Mucosa of stomach (tissue), 1 donor: ENCODE measurements around the gene RTTN.
"Not testable (repeated sequence)": the region's sequence is repeated elsewhere in the genome, so short reads cannot be mapped to it uniquely, and the experiment has no call there.

ENCODE experiments used
- H3K27me3 ChIP-seq: one replicate; pipeline ENCODE4 v1.7.0; 2013; ENCODE audit warnings: mild to moderate bottlenecking, low read length; ENCODE audit not compliant: control insufficient read depth, insufficient read depth
- H3K36me3 ChIP-seq: one replicate; pipeline ENCODE4 v1.7.0; 2013; ENCODE audit warnings: low read length; ENCODE audit not compliant: control insufficient read depth, insufficient read depth
- H3K4me1 ChIP-seq: one replicate; pipeline ENCODE4 v1.7.0; 2013; ENCODE audit warnings: mild to moderate bottlenecking, low read length; ENCODE audit not compliant: control insufficient read depth, insufficient read depth
- H3K4me3 ChIP-seq: one replicate; pipeline ENCODE4 v1.7.0; 2013; ENCODE audit warnings: low read length
- H3K9ac ChIP-seq: one replicate; pipeline ENCODE4 v1.7.0; 2013; ENCODE audit warnings: mild to moderate bottlenecking, low read length, moderate library complexity
- H3K9me3 ChIP-seq: one replicate; pipeline ENCODE4 v1.7.0; 2013; ENCODE audit warnings: mild to moderate bottlenecking, low read length, moderate library complexity; ENCODE audit not compliant: control insufficient read depth
- donor health status: Pancreatic carcinoma.

Gene RTTN

DNA sequence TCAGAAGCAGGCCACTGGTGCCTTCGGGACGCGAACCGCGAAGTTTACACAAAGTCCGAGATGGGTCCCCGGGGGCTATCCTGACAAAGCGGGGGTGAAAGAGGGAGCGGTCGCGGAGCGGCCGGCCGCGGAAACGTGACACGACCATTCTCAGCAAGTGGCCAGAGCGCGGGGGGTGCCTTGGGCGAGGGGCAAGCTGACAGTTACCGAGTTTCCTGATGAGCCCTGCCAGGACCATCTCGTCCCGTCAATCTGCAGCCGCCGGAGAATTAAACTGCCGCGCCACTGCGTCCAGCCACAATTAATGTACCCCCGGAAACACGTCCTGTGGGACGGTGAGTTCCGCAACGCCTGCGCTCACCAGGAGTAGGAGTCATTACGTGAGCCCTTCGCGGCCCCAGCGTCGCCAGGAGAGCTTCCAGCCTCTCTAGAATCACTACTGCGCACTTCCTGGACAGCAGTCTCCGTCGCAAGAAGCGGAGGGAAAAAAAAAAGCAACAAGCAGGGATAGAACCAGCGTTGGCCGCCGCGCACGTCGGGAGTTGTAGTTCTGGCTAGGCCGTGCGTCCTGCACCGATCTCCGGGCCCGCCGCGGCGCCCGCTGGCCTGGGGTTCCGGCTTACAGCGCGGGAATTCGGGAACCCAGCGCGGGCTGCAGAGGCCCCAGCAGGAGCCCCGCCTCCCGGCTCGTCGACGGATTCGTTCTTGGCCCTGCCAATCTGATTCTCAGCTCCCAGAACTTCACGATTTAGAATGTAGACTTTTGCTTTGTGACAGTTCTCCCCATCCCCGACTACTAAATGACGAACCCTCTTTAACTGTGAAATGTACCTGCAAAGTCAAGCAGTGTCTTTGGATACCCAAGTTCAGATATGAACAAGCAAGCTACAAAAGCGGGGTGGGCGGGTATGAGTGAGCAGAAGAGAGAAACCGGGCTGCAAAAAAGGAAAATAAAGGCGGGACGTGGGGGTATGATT, at the start of gene RTTN:
Gene RTTN, minus strand, starts transcription at position 267 of the 977 bp plus-strand sequence. Its CDS starts 29 bp downstream, at position 238.
- peak within 1 kb of the TSS; percentile 86 for H3K9ac ChIP-seq
- peak within 1 kb of the TSS; percentile 96 for H3K4me3 ChIP-seq
- H3K27me3 ChIP-seq: no peaks in the 10 kb centered on the region
- no peaks in the 10 kb centered on the region for H3K36me3 ChIP-seq
- H3K9me3 ChIP-seq: no peaks in the 10 kb centered on the region
- H3K4me1 ChIP-seq: no peaks in the 10 kb centered on the region

- Histone ChIP-seq H3K36me3 (no peaks in the 10 kb centered on the region), H3K4me1 (no peaks in the 10 kb centered on the region), H3K9ac (no peak overlapping the region), H3K9me3 (no peaks in the 10 kb centered on the region), H3K27me3 (no peaks in the 10 kb centered on the region), H3K4me3 (no peak overlapping the region)
Observed at GRCh38 chr18:70250781-70251180, 45.3 kb upstream of the RTTN start.

DNA sequence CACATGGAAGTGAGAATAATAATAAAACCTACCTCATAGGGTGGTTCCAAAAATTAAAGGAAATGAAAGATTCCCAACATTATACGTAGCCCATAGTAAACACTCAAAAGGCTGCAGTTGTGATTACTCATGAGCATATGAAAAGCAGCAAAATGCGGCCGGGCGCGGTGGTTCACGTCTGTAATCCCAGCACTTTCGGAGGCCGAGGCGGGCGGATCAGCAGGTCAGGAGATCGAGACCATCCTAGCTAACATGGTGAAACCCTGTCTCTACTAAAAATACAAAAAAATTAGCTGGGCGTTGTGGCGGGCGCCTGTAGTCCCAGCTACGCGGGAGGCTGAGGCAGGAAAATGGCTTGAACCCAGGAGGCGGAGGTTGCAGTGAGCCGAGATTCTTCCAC, 44.4 kb upstream of the RTTN start:
- H3K27me3 ChIP-seq, H3K9me3 ChIP-seq, H3K4me1 ChIP-seq: not testable (repeated sequence)

DNA sequence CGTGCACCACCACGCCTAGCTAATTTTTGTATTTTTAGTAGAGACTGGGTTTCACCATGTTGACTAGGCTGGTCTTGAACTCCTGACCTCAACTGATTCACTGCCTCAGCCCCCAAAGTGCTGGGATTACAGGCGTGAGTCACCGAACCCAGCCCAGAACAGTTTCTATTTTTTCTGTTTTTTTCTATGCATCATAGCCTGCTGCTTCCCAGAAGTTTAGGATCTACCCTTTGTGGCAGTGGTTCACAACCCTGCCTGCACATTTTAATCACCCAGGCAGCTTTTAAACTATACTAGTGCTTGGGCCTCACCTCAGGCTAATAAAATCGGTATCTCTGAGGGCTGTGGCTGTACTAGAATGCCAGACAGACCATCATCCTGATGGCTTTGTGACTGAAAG, 43.6 kb upstream of the RTTN start:
- Histone ChIP-seq H3K4me1 (no peaks in the 10 kb centered on the region), H3K4me3 (no peak overlapping the region), H3K36me3 (no peaks in the 10 kb centered on the region), H3K27me3 (no peaks in the 10 kb centered on the region), H3K9ac (no peak overlapping the region), H3K9me3 (no peaks in the 10 kb centered on the region)

More for the DNA sequence above, 44.4 kb upstream of the RTTN start:
- not testable (repeated sequence) for H3K36me3 ChIP-seq, H3K4me3 ChIP-seq, H3K9ac ChIP-seq

- Histone ChIP-seq H3K9me3 (no peaks in the 10 kb centered on the region), H3K9ac (no peak overlapping the region), H3K27me3 (no peaks in the 10 kb centered on the region), H3K36me3 (no peaks in the 10 kb centered on the region), H3K4me3 (no peak overlapping the region), H3K4me1 (no peaks in the 10 kb centered on the region)
Observed at GRCh38 chr18:70246061-70246466, 40.6 kb upstream of the RTTN start.

- peak overlapping the region; percentile 45 for H3K9ac ChIP-seq
- no peaks in the 10 kb centered on the region for H3K4me1 ChIP-seq
- H3K4me3 ChIP-seq: no peak overlapping the region
- no peaks in the 10 kb centered on the region for H3K27me3 ChIP-seq
- no peaks in the 10 kb centered on the region for H3K9me3 ChIP-seq
- no peaks in the 10 kb centered on the region for H3K36me3 ChIP-seq
Observed at GRCh38 chr18:70243131-70243929, 37.8 kb upstream of the RTTN start.

GRCh38 chr18:70236921-70237320, 31.4 kb upstream of the RTTN start:
- H3K36me3 ChIP-seq, H3K4me3 ChIP-seq, H3K9ac ChIP-seq, H3K9me3 ChIP-seq, H3K4me1 ChIP-seq, H3K27me3 ChIP-seq: not testable (repeated sequence)

GRCh38 chr18:70235478-70235877, 30.0 kb upstream of the RTTN start:
- Histone ChIP-seq H3K27me3 (no peaks in the 10 kb centered on the region), H3K36me3 (no peaks in the 10 kb centered on the region), H3K9me3 (no peaks in the 10 kb centered on the region), H3K9ac (no peak overlapping the region), H3K4me1 (peaks cover 10% of the 10 kb centered on the region), H3K4me3 (no peak overlapping the region)

GRCh38 chr18:70234667-70235459, 29.4 kb upstream of the RTTN start:
- no peaks in the 10 kb centered on the region for H3K36me3 ChIP-seq
- H3K9me3 ChIP-seq: no peaks in the 10 kb centered on the region
- H3K4me3 ChIP-seq: no peak overlapping the region
- no peaks in the 10 kb centered on the region for H3K27me3 ChIP-seq
- no peak overlapping the region for H3K9ac ChIP-seq
- peaks cover 10% of the 10 kb centered on the region for H3K4me1 ChIP-seq

GRCh38 chr18:70233974-70234373, 28.5 kb upstream of the RTTN start:
- Histone ChIP-seq H3K4me1 (peaks cover 10% of the 10 kb centered on the region), H3K36me3 (no peaks in the 10 kb centered on the region), H3K9me3 (no peaks in the 10 kb centered on the region), H3K9ac (no peak overlapping the region), H3K27me3 (no peaks in the 10 kb centered on the region), H3K4me3 (no peak overlapping the region)

DNA sequence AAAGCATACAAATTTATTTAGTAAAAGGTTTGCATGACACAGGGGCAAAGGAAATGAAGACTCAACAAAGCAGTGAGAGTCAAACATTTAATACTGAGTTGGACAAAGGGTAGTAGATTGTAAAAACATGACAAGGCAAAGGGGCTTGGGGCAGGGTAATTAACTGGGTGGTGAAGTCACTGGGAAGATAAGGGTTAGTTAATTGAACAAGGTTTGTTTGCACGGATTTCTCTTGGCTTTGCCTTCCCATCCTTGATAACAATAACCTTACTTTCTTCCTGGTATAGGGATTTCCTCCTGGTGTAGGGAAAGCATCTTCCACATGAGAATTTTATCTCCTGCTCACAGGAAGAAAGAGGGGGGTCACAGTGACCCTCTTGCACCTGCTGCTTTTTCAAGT, 26.8 kb upstream of the RTTN start:
- Histone ChIP-seq H3K9ac (no peak overlapping the region), H3K4me1 (peaks cover 10% of the 10 kb centered on the region), H3K9me3 (no peaks in the 10 kb centered on the region)

More for the DNA sequence above, 26.8 kb upstream of the RTTN start:
- Histone ChIP-seq H3K4me3 (no peak overlapping the region), H3K36me3 (no peaks in the 10 kb centered on the region), H3K27me3 (no peaks in the 10 kb centered on the region)
